NCI-H2196 treated with DMSO at 0.1 percent for 48 hours (cell line): ENCODE data around the gene C3orf33.
"Not testable (repeated sequence)": the region's sequence is repeated elsewhere in the genome, so short reads cannot be mapped to it uniquely, and the experiment has no call there.

Source experiments
- DNase-seq: peaks from one replicate; lab custom pipeline; 2025; ENCODE audit not compliant: unreplicated experiment; lab: John Stamatoyannopoulos, UW

The C3orf33 gene

GRCh38 chr3:155805802-155806618, at the start of gene C3orf33:
Gene C3orf33, minus strand, starts transcription at chr3:155806278. Its CDS starts 26 bp downstream, at chr3:155806252.
- peak; percentile 61 for DNase-seq

- DNase-seq, result peak; percentile 100
These were observed 48.3 kb upstream of the C3orf33 start, which contains the start of gene SLC33A1 for GRCh38 chr3:155854141-155854940. Gene SLC33A1, minus strand, starts transcription at chr3:155854427. Its CDS starts 430 bp downstream, at chr3:155853997.

GRCh38 chr3:155853214-155854140, 47.4 kb upstream of the C3orf33 start:
- no peak for DNase-seq

GRCh38 chr3:155852341-155852740, 46.3 kb upstream of the C3orf33 start:
- DNase-seq, result no peak

- not testable (repeated sequence) for DNase-seq
These were observed 43.3 kb upstream of the C3orf33 start for GRCh38 chr3:155849404-155849803.

GRCh38 chr3:155847993-155848392, 41.9 kb upstream of the C3orf33 start:
- DNase-seq, result no peak

- DNase-seq, result no peak
These were observed 40.0 kb upstream of the C3orf33 start for GRCh38 chr3:155846119-155846518.

- no peak for DNase-seq
These were observed 37.5 kb upstream of the C3orf33 start for GRCh38 chr3:155843569-155843968.

- no peak for DNase-seq
These were observed 29.4 kb upstream of the C3orf33 start for GRCh38 chr3:155835341-155836071.

GRCh38 chr3:155828490-155829098, 22.5 kb upstream of the C3orf33 start:
- DNase-seq, result not testable (repeated sequence)

GRCh38 chr3:155815030-155815545, 9.0 kb upstream of the C3orf33 start:
- DNase-seq, result no peak

- DNase-seq, result not testable (repeated sequence)
These were observed 7.1 kb upstream of the C3orf33 start for GRCh38 chr3:155813224-155813623.

- no peak for DNase-seq
These were observed 3.1 kb upstream of the C3orf33 start for GRCh38 chr3:155809181-155809580.

- no peak for DNase-seq
These were observed 1.7 kb upstream of the C3orf33 start for GRCh38 chr3:155807823-155808222.

- DNase-seq, result peak; percentile 20
These were observed 775 bp downstream of the C3orf33 start for GRCh38 chr3:155805204-155805801.

- no peak for DNase-seq
These were observed 1.8 kb downstream of the C3orf33 start for GRCh38 chr3:155804323-155804722.

- DNase-seq, result no peak
These were observed 13.5 kb downstream of the C3orf33 start for GRCh38 chr3:155792532-155792931.

- DNase-seq, result no peak
These were observed 14.9 kb downstream of the C3orf33 start for GRCh38 chr3:155791190-155791589.

- no peak for DNase-seq
These were observed 15.7 kb downstream of the C3orf33 start for GRCh38 chr3:155790272-155790925.
